Pancreas (tissue), 10 donors: ENCODE data around the gene FAM81A. TPM values are rescaled to one million over a fixed set of nuclear protein-coding genes. Genes with fewer than 3 reads are reported as not detected.

Experiments used
- ATAC-seq, 4 donors: fragments of 200-7000 bp; cut with Tn5 transposase; one replicate each; pipeline versions ENCODE4 v1.8.0 to v1.9.1; 2020; ENCODE audit warnings: mild to moderate bottlenecking in 4 of 4, moderate library complexity in 4 of 4
- DNase-seq, 6 donors: peaks; one replicate each; pipeline ENCODE4 v3.0.0-alpha.2; 2020
- FAIRE-seq: peaks from 2 replicates; lab custom pipeline; 2012; peaks lifted over from hg19 to GRCh38; lab: Jason Lieb, UNC
- H3K27ac ChIP-seq, 4 donors: fragments of 200-600 bp; sonication (generic); 1 replicate in 3 of 4; 2 replicates in 1 of 4; pipeline versions ENCODE4 v1.5.0 to v1.8.0; 2020
- H3K27me3 ChIP-seq, 4 donors: fragments of 200-600 bp; one replicate each; pipeline ENCODE4 v1.8.0; 2021
- H3K36me3 ChIP-seq, 3 donors: fragments of 200-600 bp; sonication (generic) in 1 of 3; one replicate each; pipeline versions ENCODE4 v1.5.0 to v1.8.0; 2020 to 2021
- H3K4me1 ChIP-seq, 3 donors: fragments of 200-600 bp; one replicate each; pipeline ENCODE4 v1.8.0; 2021
- H3K4me3 ChIP-seq, 4 donors: fragments of 200-600 bp; sonication (generic) in 2 of 4; one replicate each; pipeline versions ENCODE4 v1.5.0 to v1.8.0; 2020 to 2021
- H3K9me3 ChIP-seq, 4 donors: fragments of 200-600 bp; one replicate each; pipeline ENCODE4 v1.8.0; 2021
- CTCF ChIP-seq, 4 donors: fragments of 200-600 bp; sonication (generic) in 3 of 4; IDR thresholded peaks; one replicate each; pipeline versions ENCODE4 v1.5.0 to v1.8.0; 2021; ENCODE audit warnings: antibody characterized with exemption in 4 of 4
- WGBS, 2 donors: extraction: QIAGEN DNeasy Blood & Tissue Kit; methylation state at CpG; one replicate each; pipeline ENCODE4 v1.1.7; 2013; 5-methylcytosine and 5-hydroxymethylcytosine counted together
- intact Hi-C, 3 donors: fragments of 100-400 bp; cut with DNase I; formaldehyde crosslinking; loops; one replicate each; pipeline versions ENCODE4 v1.11.1 to v1.14.2; 2022
- polyA plus RNA-seq, 2 donors: library from polyadenylated mRNA; stranded (reverse); fragments of 200-250 nt; gene quantifications; one replicate each; pipeline ENCODE4 v1.2.3, GENCODE V29; 2013
- total RNA-seq, 6 donors: library from RNA; stranded (reverse); fragmentation: NEBNext Ultra II Directional in 4 of 6; extraction: Animal tissue kit (Norgen Biotek cat#: 25700) in 4 of 6; gene quantifications; one replicate each; pipeline versions ENCODE4 v1.2.1 to v1.2.4, GENCODE V29; 2021 to 2023
- donor health status: healthy with polysubstance abuse.
- donor health status: DM: no; HTN: no; CAD: no; lungs with moderate emphysema.
- donor health status: DM: no; HTN: no; CAD: no.
- donor health status: control.
- donor health status: control.
- donor health status: Bipolar disorder and iron deficiency.
- donor health status: DM: yes; HTN: yes; CAD: no.
- donor health status: DM: no; HTN: no; CAD: no.
- donor health status: DM: no; HTN: no; CAD: no.
- donor health status: DM: yes; HTN: yes; CAD: no.

FAM81A gene
- total and polyA plus RNA-seq, 8 donors, result 0.34 to 2.2 (median 0.62) TPM

DNA sequence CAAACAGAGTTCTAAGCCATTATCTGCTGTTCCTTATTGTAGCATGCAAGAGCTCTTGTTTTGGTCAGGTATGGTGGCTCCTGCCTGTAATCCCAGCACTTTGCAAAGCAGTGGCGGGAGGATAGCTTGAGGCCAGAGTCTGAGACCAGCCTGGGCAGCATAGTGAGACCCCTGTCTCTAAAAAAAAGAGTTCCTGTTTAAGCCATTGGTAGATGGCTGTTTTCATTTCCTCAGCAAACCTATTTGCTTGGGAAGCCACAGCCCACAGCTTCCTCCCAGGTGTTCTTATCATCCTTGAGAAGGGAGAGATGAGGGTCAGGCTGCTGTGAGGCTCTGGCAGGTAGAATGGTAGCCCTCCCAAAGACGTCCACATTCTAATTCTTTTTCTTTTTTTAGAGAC lies 24.4 kb upstream of the FAM81A start:
- ATAC-seq, result no peak
- TF ChIP-seq CTCF (IDR thresholded peaks at IDR 0.05), result no peak
- FAIRE-seq, result no peak
- DNase-seq, result no peak
- H3K4me3 ChIP-seq, result no peak overlapping the region
- H3K27me3 ChIP-seq, result no peaks in the 10 kb centered on the region
- intact Hi-C loops, result no loop called here
- H3K9me3 ChIP-seq, result no peaks in the 10 kb centered on the region
- H3K27ac ChIP-seq, result no peak overlapping the region
- peaks cover 0 to 12% (median 0%) of the 10 kb centered on the region in 3 donors for H3K4me1 ChIP-seq
- H3K36me3 ChIP-seq, result no peaks in the 10 kb centered on the region
- 43 to 51% methylated on average over 2 of the region's 2 CpGs for WGBS, 2 donors

DNA sequence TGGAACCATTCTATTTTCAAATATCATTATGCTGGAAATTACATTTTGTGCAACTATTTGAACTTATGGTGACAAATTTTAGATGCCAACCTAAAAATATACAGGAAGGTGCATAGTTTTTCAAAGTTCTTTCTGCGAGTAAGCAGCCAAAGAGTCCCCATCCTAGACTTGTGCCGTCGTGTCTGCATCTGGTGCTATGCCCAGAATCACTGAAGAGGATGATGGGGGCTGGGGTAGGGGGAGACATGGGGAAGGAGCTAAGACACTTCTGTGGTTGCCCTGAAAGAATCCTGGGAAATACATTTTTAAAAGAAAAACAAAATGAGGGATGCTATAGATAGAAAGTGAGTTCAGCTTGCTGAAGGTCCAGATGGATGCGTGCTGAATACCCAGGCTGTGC lies 21.2 kb upstream of the FAM81A start:
- H3K27ac ChIP-seq, result no peak overlapping the region
- no peaks in the 10 kb centered on the region for H3K27me3 ChIP-seq
- no peaks in the 10 kb centered on the region for H3K9me3 ChIP-seq
- no peak for FAIRE-seq
- no peaks in the 10 kb centered on the region for H3K4me1 ChIP-seq
- H3K36me3 ChIP-seq, result no peaks in the 10 kb centered on the region
- H3K4me3 ChIP-seq, result no peak overlapping the region
- no peak for TF ChIP-seq CTCF (IDR thresholded peaks at IDR 0.05)
- no peak for ATAC-seq
- WGBS, 2 donors, result 59 to 60% methylated on average over 4 of the region's 4 CpGs
- DNase-seq, result no peak
- intact Hi-C loops, result no loop called here

DNA sequence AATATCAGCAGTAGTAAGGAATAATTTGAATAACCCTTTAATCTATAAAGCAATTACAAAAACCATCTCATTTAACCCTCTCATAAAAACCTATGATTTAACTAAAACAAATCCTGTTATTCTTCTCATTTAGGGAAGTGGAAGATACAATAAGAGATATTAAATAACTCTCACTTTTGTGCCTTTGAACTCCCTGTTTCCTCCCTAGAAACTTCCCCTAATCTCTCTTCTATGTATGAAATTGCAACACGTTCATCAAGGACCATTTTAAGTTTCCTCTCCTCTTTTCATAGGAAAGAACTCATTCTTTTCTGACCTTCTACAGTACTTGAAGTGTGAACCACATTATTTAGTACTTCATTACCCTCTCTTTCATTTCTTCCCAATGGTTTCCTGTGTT lies 18.8 kb upstream of the FAM81A start:
- Histone ChIP-seq H3K27ac (no peak overlapping the region), H3K4me3 (no peak overlapping the region), H3K27me3 (no peaks in the 10 kb centered on the region), H3K36me3 (no peaks in the 10 kb centered on the region), H3K9me3 (no peaks in the 10 kb centered on the region), H3K4me1 (no peaks in the 10 kb centered on the region)
- WGBS, 2 donors, result 59 to 61% methylated on average over 1 of the region's 1 CpG
- TF ChIP-seq CTCF (IDR thresholded peaks at IDR 0.05), result no peak
- intact Hi-C loops, result no loop called here
- no peak for FAIRE-seq
- no peak for ATAC-seq
- DNase-seq, result no peak

GRCh38 chr15:59420108-59420507 lies 17.9 kb upstream of the FAM81A start:
- H3K36me3 ChIP-seq, result no peaks in the 10 kb centered on the region
- ATAC-seq (no peak), FAIRE-seq (no peak), DNase-seq (no peak)
- H3K9me3 ChIP-seq, result no peaks in the 10 kb centered on the region
- no peak for TF ChIP-seq CTCF (IDR thresholded peaks at IDR 0.05)
- no peaks in the 10 kb centered on the region for H3K27me3 ChIP-seq
- WGBS, 2 donors, result 69 to 86% methylated on average over 3 of the region's 3 CpGs
- no peak overlapping the region for H3K4me3 ChIP-seq
- no peak overlapping the region for H3K27ac ChIP-seq
- no peaks in the 10 kb centered on the region for H3K4me1 ChIP-seq
- intact Hi-C loops, result no loop called here

DNA sequence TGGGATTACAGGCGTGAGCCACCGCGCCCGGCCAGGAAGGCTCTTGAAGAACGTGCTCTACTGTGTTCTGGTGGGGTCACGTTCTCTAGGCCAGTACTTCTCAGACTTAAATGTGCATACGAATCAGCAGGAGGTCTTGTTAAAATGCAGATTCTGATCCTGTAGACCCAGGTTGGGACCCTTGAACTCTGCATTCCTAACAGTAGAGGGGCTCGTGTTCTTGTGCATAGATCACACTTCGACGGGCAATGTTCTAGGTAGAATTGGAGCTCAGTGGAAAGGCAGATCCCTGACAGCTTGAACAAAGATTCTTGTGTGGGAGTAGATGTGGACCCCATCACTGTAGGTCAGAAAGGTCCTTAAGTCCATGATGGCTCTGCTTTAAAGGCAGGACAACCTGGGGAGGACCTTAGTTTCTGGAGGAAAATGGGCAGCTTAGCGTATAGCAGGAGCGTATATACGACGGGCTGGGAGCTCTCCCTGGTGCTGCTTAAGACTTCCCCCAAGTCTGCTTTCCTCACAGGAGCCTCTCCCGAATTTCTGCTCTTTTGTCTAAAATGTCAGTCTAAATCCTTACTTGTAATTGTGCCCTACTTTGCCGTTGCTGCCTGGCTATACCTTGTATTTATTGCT lies 16.9 kb upstream of the FAM81A start:
- H3K36me3 ChIP-seq, result no peaks in the 10 kb centered on the region
- no peak for DNase-seq
- H3K4me3 ChIP-seq, result no peak overlapping the region
- no peak for FAIRE-seq
- intact Hi-C loops, result no loop called here
- WGBS, 2 donors, result 47% methylated on average over 12 to 13 of the region's 16 CpGs
- ATAC-seq, result no peak
- no peak overlapping the region for H3K27ac ChIP-seq
- no peaks in the 10 kb centered on the region for H3K9me3 ChIP-seq
- H3K4me1 ChIP-seq, result no peaks in the 10 kb centered on the region
- H3K27me3 ChIP-seq, result no peaks in the 10 kb centered on the region
- no peak for TF ChIP-seq CTCF (IDR thresholded peaks at IDR 0.05)
